T-helper 2 cell treated with Interferon-gamma antibody and Interleukin-4, amounts not matched to agents 100 ng/mL and 5 ng/mL, for 36 hours (primary cell): ENCODE results near the gene ARID3B. TPM values are rescaled to one million over a fixed set of nuclear protein-coding genes. Genes with fewer than 3 reads are reported as not detected.

ENCODE experiments used
- intact Hi-C: fragments of 100-400 bp; cut with micrococcal nuclease; formaldehyde crosslinking; loops from one replicate; pipeline ENCODE4 v1.15.1; 2023
- total RNA-seq: library from RNA; stranded (reverse); gene quantifications from 2 replicates; pipeline ENCODE4 v1.2.3, GENCODE V29; 2022

ARID3B gene
- total RNA-seq, 1 donor from 2014 or later: 35.7 TPM

DNA sequence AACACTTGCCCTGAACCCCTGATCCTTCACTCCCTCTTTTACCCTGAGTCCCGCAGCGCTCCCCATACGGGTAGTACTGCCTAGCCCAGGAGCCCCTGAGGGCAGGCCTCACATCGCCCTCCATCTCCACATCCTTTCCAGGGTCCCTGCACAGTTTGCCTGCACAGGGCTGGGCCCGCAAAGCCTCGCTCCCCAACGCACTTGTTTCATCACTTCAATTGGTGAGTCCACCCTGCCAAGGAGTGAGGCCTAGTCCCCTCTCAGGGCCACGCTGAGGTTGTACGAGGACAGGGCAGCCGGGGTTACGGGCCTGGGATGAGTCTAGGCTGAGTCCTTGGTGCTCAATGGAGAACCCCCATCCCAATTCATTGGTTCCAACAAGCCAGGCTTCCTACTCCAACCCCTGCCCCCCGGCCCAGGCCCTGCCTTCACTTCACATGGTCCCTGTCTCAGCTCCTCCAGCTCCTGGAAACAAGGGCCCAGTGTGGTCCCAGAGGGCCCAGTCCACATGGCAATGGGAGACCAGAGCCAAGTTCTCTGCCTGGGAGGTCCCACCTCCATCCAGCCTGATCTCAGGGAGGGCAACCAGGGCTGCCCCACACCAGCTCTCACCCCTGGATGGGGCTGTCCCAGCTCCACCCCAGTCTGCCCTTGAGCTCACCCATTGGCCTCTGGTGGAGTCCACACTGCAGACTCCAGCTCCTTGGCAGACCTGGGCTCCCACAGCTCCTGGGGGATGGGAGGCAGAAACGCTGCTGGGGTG lies 62.2 kb downstream of the ARID3B start:
- intact Hi-C loops: no loop called here

DNA sequence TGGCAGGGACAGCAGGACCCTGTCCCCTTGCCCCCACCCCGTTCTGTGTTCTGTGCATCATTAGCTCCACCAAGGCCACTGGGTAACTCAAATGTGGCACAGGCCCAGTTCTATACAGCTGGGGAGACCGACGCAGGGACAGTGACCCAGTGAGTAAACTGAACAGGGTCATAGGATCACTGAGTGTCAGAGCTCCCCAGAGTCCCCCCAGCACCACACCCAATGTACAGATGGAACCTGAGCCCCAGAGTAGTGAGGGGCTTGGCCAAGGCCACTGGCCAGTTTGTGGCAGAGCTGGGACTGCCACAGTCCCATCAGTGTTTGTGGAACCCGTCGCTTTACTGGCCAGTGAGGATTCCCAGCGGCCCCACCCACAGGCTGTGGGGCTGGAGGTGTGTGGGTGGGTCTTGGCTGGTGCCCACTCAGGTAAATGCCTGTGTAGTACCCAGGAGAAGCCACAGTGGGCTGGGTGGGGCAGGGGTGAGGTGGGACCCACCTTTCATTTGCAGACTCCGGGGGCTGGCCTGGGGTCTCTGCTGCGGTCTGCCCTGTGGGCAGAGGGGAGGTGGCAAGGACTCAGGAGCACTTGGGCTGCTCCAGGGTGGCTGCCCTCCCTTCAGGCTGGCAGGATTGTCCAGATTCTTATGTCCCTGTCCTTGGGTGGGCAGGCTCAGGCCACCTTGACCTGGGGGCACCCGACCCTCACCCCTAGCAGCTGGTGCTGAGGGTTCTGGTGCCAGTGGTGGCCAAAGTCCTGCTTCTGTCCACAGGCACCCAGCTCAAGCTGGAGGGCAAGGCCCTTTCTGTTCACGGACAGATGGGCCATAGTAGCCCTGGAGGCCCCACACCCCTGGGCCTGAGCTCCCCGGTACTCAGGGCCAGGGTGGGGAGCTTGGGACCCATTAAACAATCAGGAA lies 63.0 kb downstream of the ARID3B start:
- intact Hi-C loops: no loop called here

DNA sequence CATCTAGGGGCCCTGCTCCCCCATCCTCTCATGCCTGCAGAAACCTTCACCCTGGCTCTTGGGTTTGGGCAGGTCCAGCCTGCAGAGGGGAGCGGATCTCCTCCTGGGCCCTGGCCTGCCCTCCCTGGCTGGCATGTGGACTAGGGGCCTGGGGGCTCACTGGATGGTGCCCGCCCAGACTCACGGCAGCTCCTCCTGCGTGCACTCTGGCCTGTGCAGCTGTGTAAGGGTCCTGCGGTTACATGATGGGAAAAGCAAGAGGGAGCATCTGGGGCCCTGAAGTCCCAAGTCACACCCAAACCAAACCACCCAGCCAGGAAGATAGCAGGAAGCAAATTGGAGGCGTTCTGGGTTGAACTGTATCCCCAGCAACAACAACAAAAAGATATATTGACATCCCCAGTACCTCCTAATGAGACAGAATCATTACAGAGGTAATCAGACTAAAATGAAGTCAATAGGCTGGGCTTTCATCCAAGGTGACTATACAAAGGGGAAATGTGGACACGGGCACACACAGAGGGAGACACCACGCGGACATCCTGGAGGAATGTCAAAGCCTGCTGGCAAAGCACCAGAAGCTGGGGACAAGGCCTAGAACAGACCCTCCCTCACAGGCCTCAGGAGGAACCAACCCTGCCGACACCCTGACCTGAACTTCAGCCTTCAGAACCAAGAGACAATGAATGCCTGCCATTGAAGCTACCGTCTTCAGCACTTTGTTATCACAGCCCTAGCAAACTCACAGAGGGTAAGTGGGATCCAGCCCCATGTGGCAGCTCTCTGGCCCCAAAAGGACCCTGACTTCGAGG lies 64.2 kb downstream of the ARID3B start:
- intact Hi-C loops: no loop called here

DNA sequence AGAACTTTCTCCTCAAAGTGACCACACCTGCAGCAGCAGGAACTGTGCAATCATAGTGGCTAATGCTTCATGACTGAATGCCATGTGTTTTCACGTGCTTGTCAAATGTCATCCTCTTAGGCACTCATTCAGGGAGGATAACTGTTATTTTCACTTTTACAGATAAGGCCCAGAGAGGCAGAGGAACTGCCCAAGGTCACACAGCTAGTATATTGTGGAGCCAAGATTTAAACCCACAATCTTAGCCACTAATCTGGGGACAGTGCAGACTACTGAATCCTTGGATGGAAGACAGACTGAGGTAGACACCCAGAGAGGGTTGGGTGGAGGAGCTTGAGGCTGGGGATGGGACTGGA lies 64.8 kb downstream of the ARID3B start:
- intact Hi-C loops: no loop called here

DNA sequence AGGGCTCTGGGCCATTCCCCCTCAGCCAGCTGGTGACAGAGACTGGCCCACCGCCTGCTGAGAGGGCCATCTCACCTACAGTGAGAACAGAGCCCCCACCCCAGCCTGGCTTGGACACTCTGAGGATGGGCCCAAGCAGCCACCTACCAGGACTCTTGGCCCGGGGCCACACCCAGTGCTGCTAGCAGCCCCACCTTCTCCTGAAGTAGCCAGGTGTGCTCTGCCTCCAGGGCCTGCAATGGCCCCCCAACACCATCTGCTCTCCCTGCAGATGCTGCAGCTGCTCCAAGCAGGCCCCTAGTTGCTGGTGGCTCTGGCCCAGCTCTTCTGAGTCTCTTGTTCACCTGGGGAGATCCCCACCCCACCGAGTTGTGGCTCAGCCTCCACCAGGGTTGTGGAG lies 67.8 kb downstream of the ARID3B start:
- intact Hi-C loops: no loop called here

DNA sequence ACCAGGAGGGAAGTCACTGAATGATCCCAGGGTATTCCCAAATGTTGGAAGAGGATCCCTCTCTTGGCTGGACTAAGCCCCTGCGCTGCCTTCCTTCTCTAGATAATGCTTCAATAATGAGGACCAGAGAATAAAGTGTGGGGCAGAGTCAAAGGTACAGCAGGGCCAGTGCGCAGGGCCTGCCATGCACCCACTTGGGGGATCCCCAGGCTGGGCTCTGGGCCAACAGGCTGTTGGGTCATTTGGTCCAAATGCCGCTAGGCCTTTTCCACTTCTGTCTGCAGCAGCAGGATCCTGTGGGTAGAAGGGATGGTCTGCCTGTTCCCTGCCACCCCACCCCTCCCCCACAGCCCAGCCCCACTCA lies 68.9 kb downstream of the ARID3B start:
- intact Hi-C loops: loop anchor here (10.0 kb wide), 1 partner anchor 615 kb away; the partner anchor contains the start of genes PML and STOML1

DNA sequence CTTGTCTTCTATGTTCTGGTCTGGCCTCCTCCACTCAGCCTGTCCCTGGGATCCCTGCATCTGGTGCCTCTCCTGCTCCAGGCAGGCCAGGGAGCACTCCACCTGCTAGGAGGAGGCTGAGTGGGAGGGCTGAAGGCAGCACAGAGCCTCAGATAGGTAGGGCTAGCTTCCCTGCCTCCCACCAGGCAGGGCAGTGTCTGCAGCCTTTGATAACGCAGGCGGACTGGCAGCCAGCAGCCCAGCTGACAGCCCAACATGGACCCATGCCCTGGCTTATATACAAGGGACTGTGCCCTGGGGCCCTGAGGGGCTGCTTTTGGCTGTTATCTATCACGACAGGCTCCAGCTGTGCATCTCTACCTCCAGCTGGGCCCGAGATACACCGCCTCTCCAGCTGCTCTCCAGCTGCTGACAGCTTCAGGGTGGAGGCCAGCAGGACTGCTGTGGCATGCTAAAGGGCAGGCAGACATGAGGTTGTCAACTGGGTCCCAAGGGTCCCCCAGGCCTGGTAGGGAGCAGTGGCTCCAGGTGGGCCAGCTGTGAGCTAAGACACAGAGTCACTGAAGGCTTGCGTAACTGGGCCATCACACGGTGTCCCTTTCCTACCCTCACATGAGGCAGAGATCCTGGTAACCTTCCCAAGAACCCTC lies 69.4 kb downstream of the ARID3B start:
- intact Hi-C loops: loop anchor here (10.0 kb wide), 1 partner anchor 616 kb away; the partner anchor contains the start of genes PML and STOML1

DNA sequence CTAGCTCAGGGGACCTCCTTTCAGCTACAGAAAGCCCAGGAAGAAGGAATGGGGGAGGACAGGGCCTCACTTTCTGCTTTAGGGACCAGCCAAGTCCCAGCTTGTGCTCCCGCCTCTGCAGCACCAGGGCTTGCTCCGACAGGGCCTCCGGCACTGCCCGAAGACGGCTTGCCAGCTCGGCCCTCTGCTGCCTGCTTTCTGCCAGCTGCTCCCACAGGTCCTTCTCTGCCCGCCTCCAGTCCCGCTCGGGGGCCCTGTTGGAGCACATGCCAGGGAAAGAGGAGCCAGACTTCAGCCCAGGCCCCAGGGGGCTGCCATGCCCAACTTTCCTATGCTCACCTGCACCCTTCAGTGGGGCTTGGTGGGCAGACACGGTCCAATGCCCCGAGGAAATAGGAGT lies 70.3 kb downstream of the ARID3B start:
- intact Hi-C loops: loop anchor here (10.0 kb wide), 1 partner anchor 617 kb away; the partner anchor contains the start of genes PML and STOML1

DNA sequence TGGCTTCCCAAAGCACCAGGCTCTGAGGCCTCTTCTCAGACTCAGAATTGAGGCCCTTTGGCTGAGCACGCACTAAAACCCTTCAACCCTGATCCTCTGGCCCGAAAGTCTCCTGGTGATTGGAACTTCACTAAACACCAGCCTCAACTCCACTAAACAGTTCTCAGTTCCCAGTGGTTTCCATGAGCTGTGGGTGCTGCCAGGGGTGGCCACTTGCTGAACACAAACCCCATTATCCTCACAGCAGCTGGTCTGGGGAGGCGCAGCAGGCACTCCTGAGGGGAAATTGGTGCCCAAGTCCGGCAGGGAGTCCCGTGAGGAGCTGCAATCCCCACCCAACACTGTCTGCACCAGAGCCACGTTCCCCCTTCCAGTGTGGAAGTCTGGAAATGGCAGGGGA lies 70.8 kb downstream of the ARID3B start:
- intact Hi-C loops: loop anchor here (10.0 kb wide), 1 partner anchor 617 kb away; the partner anchor contains the start of genes PML and STOML1

DNA sequence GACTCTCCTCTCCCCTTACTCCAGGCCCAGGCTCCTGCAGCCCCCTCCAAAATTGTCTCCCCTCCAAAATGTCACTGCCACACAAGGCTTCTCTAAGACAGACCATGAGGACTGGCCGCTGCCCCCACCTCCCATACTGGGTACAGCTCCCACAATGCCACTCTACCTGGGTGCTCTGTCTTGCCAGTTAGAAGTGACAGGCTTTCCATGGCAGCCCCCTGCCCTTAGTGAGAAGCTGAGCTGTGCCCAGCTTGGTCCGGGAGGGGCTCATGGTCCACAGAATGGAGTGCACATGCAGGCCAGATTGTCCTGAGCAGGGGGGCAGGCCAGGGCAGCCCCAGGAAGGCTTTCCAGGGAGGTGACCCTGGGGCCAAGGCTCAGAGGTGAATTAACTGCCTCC lies 71.7 kb downstream of the ARID3B start:
- intact Hi-C loops: loop anchor here (10.0 kb wide), 1 partner anchor 618 kb away; the partner anchor contains the start of genes PML and STOML1

DNA sequence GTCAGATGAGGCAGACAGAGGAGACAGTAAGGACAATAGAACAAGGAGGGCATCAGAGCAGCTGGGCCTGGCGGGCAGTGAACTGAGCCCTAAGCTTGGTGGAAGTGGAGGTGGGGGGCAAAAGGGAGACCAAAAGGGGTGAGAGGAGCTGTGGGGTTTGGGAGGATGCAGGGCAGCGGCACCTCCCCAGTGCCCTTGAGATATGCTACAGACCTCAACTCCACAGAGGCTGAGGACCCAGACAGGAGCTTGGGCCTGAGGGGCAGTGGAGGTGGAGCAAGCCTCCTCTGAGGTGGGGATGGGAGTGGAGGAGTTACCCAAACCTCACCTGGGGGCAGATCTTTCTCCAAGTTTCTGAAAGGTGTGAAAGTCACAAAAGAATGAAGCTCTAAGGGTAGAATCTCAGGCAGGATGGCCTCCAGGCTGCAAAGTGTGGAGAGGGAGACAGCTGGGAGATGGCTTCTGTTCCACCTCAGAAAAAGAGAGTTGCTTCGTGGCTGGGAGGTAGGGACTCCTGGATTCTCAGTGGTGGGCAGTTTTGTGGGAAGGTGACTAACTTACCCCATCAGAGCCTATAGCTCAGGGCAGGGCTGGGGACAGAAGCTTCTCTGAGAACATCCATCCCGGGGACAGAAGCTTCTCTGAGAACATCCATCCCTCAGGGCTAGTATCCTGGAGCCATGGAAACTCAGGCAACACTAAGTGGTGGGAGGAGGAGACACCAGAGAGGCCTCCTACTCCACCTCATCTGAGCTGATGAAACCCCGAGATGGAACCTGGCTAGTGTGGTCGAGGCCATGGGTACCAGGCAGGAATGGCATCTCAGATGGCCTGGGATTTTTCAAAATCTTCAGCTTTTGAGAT lies 72.3 kb downstream of the ARID3B start:
- intact Hi-C loops: loop anchor here (10.0 kb wide), 1 partner anchor 619 kb away; the partner anchor contains the start of genes PML and STOML1

DNA sequence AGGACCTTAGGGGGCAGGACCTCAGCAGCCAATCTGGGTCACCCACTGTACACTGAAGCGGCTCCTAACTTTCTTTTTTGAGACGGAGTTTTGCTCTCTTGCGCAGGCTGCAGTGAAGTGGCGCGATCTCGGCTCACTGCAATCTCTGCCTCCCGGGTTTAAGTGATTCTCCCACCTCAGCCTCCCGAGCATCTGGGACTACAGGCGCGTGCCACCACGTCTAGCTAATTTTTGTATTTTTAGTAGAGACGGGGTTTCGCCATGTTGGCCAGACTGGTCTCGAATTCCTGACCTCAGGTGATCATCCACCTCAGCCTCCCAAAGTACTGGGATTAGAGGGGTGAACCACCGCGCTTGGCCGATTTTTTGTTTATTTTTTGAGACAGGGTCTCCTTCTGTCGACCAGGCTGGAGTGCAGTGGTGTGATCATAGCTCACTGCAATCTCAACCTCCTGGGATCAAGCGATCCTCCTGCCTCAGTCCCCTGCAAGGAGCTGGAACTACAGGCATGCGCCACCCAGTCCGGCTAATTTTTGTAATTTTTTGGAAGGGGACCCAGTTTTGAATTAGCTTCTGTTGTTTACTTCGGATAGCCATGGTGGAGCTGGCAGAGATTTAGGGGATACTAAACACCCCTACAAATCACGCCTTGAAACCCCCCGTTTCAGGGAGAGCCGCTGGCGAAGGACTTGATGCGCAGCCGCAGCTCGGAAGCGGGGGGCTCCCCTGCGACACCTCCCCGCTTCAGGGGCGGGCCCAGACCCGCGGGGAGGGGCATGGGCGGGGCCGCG lies 73.1 kb downstream of the ARID3B start:
- intact Hi-C loops: loop anchor here (1.0 to 10.0 kb wide), 4 partner anchors 16 to 837 kb away; partner anchors contain the start of genes PML, SIN3A and STOML1

DNA sequence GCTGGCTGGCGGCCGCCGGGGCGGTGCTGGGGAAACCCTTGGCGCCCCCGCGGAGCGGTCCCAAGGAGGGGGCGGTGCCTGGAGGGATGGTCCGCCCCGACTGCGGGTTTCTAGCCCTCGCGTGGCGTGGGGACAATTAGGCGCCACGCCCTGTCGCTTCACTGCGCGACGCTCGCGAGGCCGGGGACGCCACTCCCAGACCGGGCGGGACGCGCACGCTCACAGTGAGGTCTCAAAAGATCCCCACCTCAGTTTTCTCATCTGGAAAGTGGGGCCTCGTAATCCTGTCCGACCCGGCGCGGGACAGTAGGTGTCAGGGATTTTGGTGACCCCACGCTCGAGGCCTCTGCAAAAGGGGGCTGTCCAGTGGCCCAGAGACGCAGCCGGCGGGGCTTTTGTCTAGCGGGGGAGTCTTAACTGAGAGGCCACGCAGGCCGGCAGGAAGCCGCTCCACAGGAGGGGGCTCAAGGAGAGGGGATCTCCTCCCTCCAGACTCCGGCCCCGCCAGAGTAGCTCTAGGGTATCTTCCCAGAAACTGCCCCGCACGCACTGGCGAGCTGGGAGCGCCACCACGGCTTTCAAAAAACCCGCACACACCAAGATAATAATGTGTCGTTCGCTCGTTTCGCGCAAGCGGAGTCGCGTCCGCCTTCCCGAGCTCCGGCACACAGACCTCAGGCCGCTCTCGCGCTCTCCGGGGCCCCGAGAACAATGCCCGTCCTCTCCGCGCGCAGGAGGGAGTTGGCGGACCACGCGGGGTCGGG lies 73.9 kb downstream of the ARID3B start:
- intact Hi-C loops: loop anchor here (1.0 to 10.0 kb wide), 8 partner anchors 17 to 836 kb away; partner anchors contain the start of genes COX5A, CSK, PML and SIN3A

DNA sequence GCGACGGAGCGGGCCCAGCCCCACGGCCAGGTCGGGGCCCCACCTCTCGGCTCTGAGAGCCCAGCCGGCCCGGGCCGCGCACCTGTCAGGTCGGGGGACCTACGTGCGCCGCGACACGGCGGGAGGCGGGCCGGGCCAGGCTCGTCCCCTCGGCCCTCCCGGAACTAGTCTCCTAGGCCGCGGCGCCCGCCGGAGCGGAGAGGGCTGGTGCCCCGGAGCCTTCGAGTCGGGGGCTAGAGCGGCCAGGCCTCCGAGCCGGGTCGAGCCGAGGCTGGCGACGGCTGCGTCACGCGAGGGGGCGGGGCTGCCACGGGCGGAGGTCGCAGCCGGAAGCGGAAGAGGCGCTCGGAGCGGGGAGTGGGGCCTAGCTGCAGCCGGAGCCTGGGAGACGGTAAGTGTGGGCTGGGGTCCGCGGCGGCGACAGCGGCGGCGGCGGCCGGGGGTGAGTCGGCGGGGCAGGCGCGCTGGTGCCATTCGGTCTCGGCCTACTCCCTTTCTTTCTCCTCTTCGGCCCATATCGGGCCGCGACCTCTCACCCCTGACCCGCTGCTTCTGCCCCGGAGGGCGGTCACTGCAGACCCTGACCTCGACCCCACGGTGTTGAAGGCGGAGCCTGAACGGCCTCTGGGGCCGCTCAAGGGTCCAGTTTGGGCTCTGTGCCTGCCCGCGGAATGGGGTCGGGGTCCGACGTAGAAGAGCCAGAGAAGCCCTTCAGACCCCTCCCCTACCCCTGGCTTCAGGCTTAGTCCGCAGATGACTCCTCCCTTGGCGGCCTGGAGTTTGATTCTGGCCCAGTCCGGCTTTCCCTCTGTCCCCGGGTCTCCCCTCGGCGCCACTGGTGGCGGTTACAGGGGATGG lies 74.7 kb downstream of the ARID3B start, which contains the start of gene CLK3:
Gene CLK3, plus strand, starts transcription at position 329 of the 858 bp plus-strand sequence. CDS start 3,361 bp downstream, outside the sequence.
- intact Hi-C loops: loop anchor here (1.0 to 10.0 kb wide), 6 partner anchors 154 to 835 kb away; partner anchors contain the start of genes COX5A, CSK, PML and SIN3A

DNA sequence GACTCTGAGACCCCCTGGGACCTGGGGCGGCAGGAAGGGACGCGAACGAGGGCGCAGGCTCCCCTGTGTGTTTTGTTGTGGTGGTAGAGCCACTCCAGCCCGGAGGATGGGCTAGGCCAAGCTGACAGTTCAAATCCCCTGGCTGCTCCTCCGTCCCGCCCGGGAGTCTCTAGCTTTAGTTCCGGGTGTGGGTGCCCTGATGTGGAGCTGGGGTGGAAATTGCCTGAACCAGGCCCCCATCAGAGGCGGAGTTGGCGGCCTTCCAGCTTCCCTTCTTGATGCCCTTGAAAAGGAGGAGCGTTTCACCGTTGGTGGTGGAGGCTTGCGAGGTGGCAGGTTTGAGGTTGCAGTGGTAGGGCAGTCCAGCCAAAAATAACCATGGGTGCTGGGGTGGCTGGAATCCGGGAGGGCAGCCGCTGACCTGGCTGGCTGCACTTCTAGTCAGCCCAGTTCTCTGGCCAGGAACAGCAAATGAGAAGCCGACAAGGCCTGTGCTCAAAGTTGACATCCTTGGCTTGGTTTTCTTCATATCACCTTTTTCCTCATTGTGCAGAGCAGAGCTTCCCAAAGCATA lies 75.4 kb downstream of the ARID3B start:
- intact Hi-C loops: loop anchor here (5.0 to 10.0 kb wide), 2 partner anchors 166 to 622 kb away; partner anchors contain the start of genes CSK, PML and STOML1

DNA sequence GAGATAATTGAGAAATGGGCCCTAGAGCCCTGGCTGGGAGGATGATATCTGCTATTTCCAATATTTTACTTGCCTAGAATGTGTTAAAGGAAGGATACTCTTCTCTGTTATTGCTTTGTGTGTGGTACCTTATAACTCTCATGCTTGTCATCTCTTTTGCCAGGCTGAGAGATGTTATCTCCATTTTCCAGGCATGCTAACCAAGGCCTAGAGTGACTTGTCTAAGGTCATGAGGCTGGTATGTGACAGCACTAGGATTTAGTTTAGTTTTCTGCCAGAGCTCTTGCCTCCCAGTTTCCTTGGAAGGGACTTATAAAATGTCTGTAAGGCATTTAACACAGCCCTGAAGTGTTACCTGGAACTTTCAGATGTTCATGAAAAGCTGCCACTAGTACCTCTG lies 76.0 kb downstream of the ARID3B start:
- intact Hi-C loops: loop anchor here (5.0 to 10.0 kb wide), 2 partner anchors 165 to 622 kb away; partner anchors contain the start of genes CSK, PML and STOML1
